Measurements from ENCODE around the gene DNAJC12. TPM values are rescaled to one million over a fixed set of nuclear protein-coding genes. Genes with fewer than 3 reads are reported as not detected.
A peak's percentile ranks its signal among the peaks of the same experiment; 100 is the strongest.

The DNAJC12 gene
- total RNA-seq, 4 donors from 2014 or later, result 0.77 to 8.8 (median 6.0) TPM

DNA sequence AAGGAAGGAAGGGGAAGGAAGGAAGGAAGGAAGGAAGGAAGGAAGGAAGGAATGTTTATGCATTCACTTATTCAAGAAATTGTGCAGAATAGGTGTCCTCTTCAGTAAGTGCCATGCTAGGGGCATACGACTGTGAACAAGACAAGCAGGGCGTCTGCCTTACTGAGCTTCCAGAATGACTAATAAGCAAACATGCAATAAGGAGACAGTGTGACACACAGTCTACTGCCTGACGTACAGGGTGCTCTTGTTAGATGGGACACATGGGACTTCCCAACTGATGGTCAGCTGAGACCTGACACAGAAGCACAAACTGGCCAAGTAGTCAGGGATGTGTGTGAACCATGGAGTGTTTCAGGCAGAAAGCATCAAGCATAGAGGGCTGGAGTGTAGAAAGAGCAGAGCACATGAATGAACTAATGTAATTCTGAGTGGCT is 18.2 kb downstream of the DNAJC12 start:
- Histone ChIP-seq H3K4me3 (no peak overlapping the region), H3K27ac (no peak overlapping the region), H3K9me3 (no peaks in the 10 kb centered on the region), H3K27me3 (no peaks in the 10 kb centered on the region), H3K4me1 (no peaks in the 10 kb centered on the region), H3K36me3 (no peaks in the 10 kb centered on the region)
- no peak for DNase-seq
- intact Hi-C loops (cut with DNase I; ENCODE audit: low total_unique reads), result no loop called here
- no peak for TF ChIP-seq POLR2A (IDR thresholded peaks at IDR 0.05)
- no peak for TF ChIP-seq CTCF (IDR thresholded peaks at IDR 0.05)

DNA sequence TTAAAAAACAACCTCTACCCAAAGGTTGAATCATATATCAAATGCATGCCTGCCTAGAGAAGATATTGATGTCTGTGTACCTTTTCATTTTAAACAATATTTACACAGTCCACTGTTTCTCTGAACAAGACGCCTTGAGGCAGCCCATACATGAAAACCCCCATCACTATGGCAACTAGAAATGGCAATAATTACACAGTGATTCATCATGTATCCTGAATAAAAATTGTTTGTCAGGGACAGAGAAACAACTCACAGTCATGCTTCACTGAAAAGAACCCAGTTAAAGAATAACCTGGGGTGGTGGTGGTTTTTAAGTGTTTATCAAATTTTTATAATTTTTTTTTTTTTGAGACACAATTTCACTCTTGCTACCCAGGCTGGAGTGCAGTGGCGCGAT is 19.7 kb downstream of the DNAJC12 start:
- Histone ChIP-seq H3K9me3 (no peaks in the 10 kb centered on the region), H3K4me3 (no peak overlapping the region), H3K27me3 (no peaks in the 10 kb centered on the region), H3K36me3 (no peaks in the 10 kb centered on the region), H3K4me1 (no peaks in the 10 kb centered on the region), H3K27ac (no peak overlapping the region)
- intact Hi-C loops (cut with DNase I; ENCODE audit: low total_unique reads), result no loop called here
- no peak for DNase-seq
- TF ChIP-seq POLR2A (IDR thresholded peaks at IDR 0.05), result no peak

DNA sequence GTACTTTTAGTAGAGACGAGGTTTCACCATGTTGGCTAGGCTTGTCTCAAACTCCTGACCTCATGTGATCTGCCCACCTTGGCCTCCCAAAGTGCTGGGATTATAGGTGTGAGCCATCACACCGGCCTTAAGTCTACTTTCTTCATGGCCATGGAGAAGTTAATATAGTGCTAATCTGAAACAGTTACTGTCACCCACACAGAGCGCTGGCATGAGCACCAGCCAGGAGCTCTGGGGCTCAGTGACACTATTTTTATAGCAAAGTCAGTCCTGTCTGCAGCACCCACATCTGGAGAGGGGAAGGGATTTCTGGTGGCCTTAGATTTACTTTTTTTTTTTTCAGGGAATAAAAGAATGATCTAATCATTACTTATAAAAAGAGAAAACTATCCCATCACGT is 21.3 kb downstream of the DNAJC12 start:
- Histone ChIP-seq H3K27me3 (no peaks in the 10 kb centered on the region), H3K36me3 (no peaks in the 10 kb centered on the region), H3K4me1 (peaks cover 0 to 5% of the 10 kb centered on the region in 2 donors), H3K9me3 (no peaks in the 10 kb centered on the region), H3K27ac (no peak overlapping the region), H3K4me3 (no peak overlapping the region)
- intact Hi-C loops (cut with DNase I; ENCODE audit: low total_unique reads), result no loop called here
- no peak for TF ChIP-seq POLR2A (IDR thresholded peaks at IDR 0.05)
- no peak for TF ChIP-seq CTCF (IDR thresholded peaks at IDR 0.05)
- no peak for DNase-seq

GRCh38 chr10:67815571-67816059 is 22.4 kb downstream of the DNAJC12 start:
- Histone ChIP-seq H3K36me3 (no peaks in the 10 kb centered on the region), H3K4me3 (no peak overlapping the region), H3K4me1 (peaks cover 3 to 5% of the 10 kb centered on the region in 2 donors), H3K9me3 (no peaks in the 10 kb centered on the region), H3K27me3 (no peaks in the 10 kb centered on the region), H3K27ac (peak overlapping the region in 1 of 2 donors; percentile 4)
- intact Hi-C loops (cut with DNase I; ENCODE audit: low total_unique reads), result no loop called here
- no peak for DNase-seq
- TF ChIP-seq POLR2A (IDR thresholded peaks at IDR 0.05), result no peak
- TF ChIP-seq CTCF (IDR thresholded peaks at IDR 0.05), result no peak

DNA sequence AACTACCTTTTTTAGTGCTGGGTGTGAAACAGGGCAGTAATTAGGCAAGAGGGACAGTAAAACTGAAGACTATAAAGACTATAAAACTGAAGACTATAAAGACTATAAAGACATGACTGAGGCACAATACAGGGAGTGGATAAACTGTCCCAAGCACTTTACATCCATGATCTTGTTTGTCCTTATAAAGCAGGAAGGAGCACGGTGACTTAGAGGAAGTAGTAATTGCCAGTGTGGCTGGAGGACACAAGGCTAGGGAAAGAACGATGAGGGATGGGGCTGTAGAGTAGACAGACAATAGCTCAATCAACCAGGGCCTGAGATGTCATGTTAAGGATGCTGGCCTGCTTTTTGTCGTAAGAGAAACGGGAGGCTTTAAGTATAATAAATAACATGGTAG is 26.0 kb downstream of the DNAJC12 start:
- Histone ChIP-seq H3K36me3 (no peaks in the 10 kb centered on the region), H3K27ac (peak overlapping the region in 1 of 2 donors; percentile 47), H3K9me3 (no peaks in the 10 kb centered on the region), H3K4me3 (no peak overlapping the region), H3K4me1 (peaks cover 3 to 5% of the 10 kb centered on the region in 2 donors), H3K27me3 (no peaks in the 10 kb centered on the region)
- intact Hi-C loops (cut with DNase I; ENCODE audit: low total_unique reads), result no loop called here
- TF ChIP-seq CTCF (IDR thresholded peaks at IDR 0.05) (no peak), POLR2A (IDR thresholded peaks at IDR 0.05) (no peak)
- no peak for DNase-seq

- no peak for DNase-seq
- intact Hi-C loops (cut with DNase I; ENCODE audit: low total_unique reads), result no loop called here
- no peak overlapping the region for H3K4me3 ChIP-seq
- H3K27me3 ChIP-seq, result no peaks in the 10 kb centered on the region
- peaks cover 3 to 5% of the 10 kb centered on the region in 2 donors for H3K4me1 ChIP-seq
- TF ChIP-seq CTCF (IDR thresholded peaks at IDR 0.05) (no peak), POLR2A (IDR thresholded peaks at IDR 0.05) (no peak)
- H3K9me3 ChIP-seq, result no peaks in the 10 kb centered on the region
- H3K36me3 ChIP-seq, result no peaks in the 10 kb centered on the region
- H3K27ac ChIP-seq, result no peak overlapping the region
These were observed 28.9 kb downstream of the DNAJC12 start for GRCh38 chr10:67809107-67809506.

All from uterus (tissue), 4 donors.